Suprapubic skin (tissue), 4 donors: ENCODE data around the gene CREBRF.

Experiments used
- EP300 ChIP-seq: sonication (generic); formaldehyde crosslinking; IDR thresholded peaks from one replicate; pipeline ENCODE4 v1.6.1; 2017; ENCODE audit warnings: antibody characterized with exemption
- POLR2A ChIP-seq, 2 donors: fragments of 450-650 bp; IDR thresholded peaks; one replicate each; pipeline ENCODE4 v1.6.1; 2017; ENCODE audit warnings: antibody characterized with exemption in 2 of 2, mild to moderate bottlenecking in 2 of 2, moderate library complexity in 2 of 2
- POLR2AphosphoS5 ChIP-seq, 3 donors: sonication (generic); formaldehyde crosslinking; IDR thresholded peaks; one replicate each; pipeline ENCODE4 v1.6.1; 2017; ENCODE audit warnings: antibody characterized with exemption in 3 of 3
- TF ChIP-seq, protein P1 (sequence below), 2 donors: fragments of 200-600 bp in 1 of 2; fragments of 450-650 bp in 1 of 2; sonication (generic) in 1 of 2; IDR thresholded peaks; one replicate each; pipeline ENCODE4 v1.5.1; 2016 to 2019; ENCODE audit warnings: antibody characterized with exemption in 2 of 2, mild to moderate bottlenecking in 1 of 2, moderate library complexity in 1 of 2

DNA sequence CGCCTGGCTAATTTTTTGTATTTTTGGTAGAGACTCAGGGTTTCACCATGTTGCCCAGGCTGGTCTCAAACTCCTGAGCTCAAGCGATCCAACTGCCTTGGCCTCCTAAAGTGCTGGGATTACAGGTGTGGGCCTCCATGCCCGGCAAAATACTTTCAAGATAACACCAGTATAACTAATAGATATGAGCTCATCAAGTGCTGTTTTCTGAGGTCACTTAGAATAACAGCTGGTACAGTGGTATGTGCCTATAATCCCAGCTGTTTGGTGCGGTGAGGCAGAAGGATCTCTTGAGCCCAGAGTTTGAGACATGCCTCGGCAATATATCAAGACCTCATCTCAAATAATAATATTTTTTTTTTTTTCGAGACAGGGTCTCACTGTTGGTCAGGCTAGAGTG lies 30.5 kb upstream of the CREBRF start:
- TF ChIP-seq POLR2AphosphoS5 (IDR thresholded peaks at IDR 0.05): no peak
- TF ChIP-seq POLR2A (IDR thresholded peaks at IDR 0.05): no peak
- TF ChIP-seq, protein P1, sequence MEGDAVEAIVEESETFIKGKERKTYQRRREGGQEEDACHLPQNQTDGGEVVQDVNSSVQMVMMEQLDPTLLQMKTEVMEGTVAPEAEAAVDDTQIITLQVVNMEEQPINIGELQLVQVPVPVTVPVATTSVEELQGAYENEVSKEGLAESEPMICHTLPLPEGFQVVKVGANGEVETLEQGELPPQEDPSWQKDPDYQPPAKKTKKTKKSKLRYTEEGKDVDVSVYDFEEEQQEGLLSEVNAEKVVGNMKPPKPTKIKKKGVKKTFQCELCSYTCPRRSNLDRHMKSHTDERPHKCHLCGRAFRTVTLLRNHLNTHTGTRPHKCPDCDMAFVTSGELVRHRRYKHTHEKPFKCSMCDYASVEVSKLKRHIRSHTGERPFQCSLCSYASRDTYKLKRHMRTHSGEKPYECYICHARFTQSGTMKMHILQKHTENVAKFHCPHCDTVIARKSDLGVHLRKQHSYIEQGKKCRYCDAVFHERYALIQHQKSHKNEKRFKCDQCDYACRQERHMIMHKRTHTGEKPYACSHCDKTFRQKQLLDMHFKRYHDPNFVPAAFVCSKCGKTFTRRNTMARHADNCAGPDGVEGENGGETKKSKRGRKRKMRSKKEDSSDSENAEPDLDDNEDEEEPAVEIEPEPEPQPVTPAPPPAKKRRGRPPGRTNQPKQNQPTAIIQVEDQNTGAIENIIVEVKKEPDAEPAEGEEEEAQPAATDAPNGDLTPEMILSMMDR (IDR thresholded peaks at IDR 0.05): no peak
- TF ChIP-seq EP300: no peak
